GM12875 (cell line): ENCODE data around the gene IL6.
"Not testable (repeated sequence)": the region's sequence is repeated elsewhere in the genome, so short reads cannot be mapped to it uniquely, and the experiment has no call there.

Experiments
- H3K4me3 ChIP-seq: one replicate; pipeline ENCODE4 v1.5.1; 2011; ENCODE audit warnings: low read depth, low read length, control low read depth
- CTCF ChIP-seq: IDR thresholded peaks from 2 replicates; pipeline ENCODE4 v1.5.1; 2011; ENCODE audit warnings: low read depth, mild to moderate bottlenecking, control low read depth, inconsistent platforms, low read length, moderate library complexity, borderline replicate concordance; ENCODE audit not compliant: insufficient read depth

IL6 gene

GRCh38 chr7:22726907-22727713, at the start of gene IL6:
Gene IL6, plus strand, starts transcription at chr7:22727200. Its CDS starts 63 bp downstream, at chr7:22727263.
- TF ChIP-seq CTCF, result 0 out of 2 replicates have a peak, but pooled peaks have one; percentile 3
- no peak within 1 kb of the TSS for H3K4me3 ChIP-seq

- H3K4me3 ChIP-seq, result not testable (repeated sequence)
Observed at GRCh38 chr7:22677263-22677662, 49.7 kb upstream of the IL6 start.

GRCh38 chr7:22677680-22678079, 49.3 kb upstream of the IL6 start:
- no peak overlapping the region for H3K4me3 ChIP-seq
- TF ChIP-seq CTCF, result no peak

GRCh38 chr7:22680482-22680911, 46.5 kb upstream of the IL6 start:
- no peak overlapping the region for H3K4me3 ChIP-seq
- TF ChIP-seq CTCF, result no peak

- TF ChIP-seq CTCF, result no peak
- H3K4me3 ChIP-seq, result no peak overlapping the region
Observed at GRCh38 chr7:22681312-22681711, 45.7 kb upstream of the IL6 start.

- no peak for TF ChIP-seq CTCF
- no peak overlapping the region for H3K4me3 ChIP-seq
Observed at GRCh38 chr7:22681852-22682657, 44.9 kb upstream of the IL6 start.

- H3K4me3 ChIP-seq, result no peak overlapping the region
- TF ChIP-seq CTCF, result no peak
Observed at GRCh38 chr7:22683379-22683778, 43.6 kb upstream of the IL6 start.
